Measurements from ENCODE around the gene MSH5.
"Not testable (repeated sequence)": the region's sequence is repeated elsewhere in the genome, so short reads cannot be mapped to it uniquely, and the experiment has no call there.

MSH5 gene

DNA sequence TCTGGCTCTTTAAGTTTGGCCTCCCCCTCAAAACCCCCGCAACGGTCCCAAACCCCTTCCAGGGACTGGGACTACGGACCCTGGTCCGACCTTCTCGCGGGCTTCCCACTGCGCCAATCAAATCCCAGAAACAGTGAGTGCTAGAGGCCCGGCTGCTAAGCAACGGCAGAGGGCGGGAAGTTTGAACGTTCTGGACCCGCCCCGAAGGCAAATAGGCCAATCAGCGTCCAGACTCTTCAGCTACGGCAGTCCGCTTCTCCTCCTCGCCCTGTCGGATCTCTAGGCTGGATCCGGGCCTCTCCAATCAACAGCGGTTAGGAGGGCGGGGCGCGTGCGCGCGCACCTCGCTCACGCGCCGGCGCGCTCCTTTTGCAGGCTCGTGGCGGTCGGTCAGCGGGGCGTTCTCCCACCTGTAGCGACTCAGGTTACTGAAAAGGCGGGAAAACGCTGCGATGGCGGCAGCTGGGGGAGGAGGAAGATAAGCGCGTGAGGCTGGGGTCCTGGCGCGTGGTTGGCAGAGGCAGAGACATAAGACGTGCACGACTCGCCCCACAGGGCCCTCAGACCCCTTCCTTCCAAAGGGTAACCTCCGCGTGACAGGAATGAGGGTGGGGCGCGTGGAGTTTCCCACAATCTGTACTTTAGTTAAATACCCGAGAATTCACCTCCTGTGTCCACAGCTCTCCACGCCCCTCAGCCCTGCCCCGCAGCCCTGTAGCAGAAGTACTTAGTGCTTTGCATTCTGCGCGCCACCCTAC, at the start of gene MSH5:
Gene MSH5, plus strand, starts transcription at position 367 of the 758 bp plus-strand sequence. CDS start 462 bp downstream, outside the sequence.
- peak; percentile 96 for DNase-seq (ENCODE audit: low spot score)

DNA sequence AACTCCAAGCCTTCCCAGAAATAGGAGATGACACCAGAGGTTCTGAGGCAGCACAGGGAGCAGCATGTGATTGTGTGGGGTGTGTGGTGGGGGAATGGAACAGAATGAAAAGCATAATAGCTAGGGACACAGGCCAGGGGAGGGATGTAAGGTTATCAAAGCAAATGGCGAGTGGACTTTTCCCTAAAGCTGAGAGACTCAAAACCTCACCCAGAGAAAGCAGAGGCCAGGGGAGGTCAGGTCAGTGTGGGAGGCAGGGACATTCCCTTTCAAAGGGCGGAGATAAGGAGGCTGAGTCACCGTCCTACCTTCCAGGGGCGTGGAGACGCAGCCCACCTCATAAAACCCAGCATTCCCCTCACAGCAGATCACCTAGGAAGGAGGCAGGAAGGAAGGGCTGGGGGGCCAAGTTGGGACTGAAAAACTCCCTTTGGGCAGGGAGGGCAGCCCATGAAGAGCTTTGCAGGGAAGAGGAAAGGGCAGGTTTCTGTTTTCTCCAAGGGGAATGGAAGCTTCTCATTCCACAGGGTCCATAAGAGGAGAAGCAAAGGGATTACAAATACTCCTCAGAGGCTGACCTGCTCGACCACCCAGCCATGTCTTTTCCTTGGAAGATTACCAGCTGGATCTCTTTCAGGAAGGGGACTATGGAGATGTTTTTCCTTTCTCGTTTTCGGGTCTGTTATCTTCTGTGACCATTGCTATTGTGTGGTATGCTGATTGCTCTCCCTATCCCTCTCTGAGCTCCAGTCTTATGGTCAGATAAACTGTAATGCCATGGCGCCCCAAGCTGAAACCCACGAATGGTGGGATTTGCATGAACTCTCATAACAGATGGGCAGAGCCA, 49.4 kb upstream of the MSH5 start:
- DNase-seq (ENCODE audit: low spot score): no peak

DNA sequence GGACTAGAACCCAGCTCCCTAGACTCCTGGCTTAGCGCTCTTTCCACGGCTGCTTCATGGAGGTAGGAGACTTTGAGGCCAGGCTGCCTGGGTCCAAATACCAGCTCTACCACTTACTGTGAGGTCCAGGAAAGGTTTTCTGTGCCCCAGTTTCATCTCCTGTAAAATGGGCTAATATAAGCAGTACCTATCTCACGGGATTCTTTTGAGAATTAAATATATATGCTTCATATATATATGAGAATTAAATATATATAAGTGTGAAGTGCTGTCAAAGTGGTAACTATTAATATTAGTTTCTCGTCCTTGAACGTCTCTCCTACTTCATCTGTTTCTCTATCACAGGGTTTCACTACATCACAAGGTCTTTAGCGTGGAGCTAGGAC, 48.7 kb upstream of the MSH5 start:
- DNase-seq (ENCODE audit: low spot score): no peak

DNA sequence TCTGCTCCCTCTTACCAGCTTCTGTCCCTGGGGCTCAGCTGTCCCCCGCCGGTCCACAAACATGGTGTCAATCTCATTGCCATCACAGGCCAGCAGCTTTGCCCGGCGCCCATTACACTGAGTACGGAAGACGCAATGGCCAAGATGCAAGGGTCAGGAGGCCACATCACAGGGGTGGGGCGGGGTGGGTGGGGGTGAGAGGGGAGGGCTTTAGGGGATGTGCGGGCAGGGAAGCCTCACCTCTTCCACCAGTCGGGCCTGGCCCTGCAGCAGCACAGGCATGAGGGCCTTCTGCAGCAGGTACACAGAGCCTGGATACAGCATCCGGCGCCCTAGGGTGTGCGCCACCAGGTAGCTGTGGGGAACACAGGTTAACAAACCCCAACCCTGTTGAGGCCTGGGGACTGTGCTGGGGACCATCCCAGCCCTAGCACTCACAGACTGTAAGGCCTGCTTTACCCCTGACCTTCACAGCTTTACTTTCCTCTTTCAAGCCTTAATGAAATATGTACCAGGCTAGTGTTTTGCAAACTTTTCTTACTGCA, 48.2 kb upstream of the MSH5 start:
- no peak for DNase-seq (ENCODE audit: low spot score)

DNA sequence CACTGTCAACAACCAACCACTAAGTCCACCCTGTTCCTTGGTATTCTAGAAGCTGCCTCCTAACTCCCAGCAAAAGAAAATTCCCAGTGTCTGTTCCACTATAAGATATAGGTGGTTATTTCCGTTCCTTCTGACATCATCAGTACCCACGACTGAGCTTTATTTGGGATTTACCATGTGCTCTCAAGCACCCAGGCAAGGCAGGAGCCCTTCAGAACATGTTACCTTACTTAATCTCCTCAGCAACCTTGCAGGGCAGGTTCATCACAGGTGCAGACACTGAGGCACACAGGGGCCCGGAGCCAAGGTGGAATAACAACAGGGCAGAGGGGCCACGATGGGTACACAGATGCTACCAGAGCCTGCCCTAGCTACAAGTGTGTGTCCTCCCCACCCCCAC, 47.5 kb upstream of the MSH5 start:
- no peak for DNase-seq (ENCODE audit: low spot score)

DNA sequence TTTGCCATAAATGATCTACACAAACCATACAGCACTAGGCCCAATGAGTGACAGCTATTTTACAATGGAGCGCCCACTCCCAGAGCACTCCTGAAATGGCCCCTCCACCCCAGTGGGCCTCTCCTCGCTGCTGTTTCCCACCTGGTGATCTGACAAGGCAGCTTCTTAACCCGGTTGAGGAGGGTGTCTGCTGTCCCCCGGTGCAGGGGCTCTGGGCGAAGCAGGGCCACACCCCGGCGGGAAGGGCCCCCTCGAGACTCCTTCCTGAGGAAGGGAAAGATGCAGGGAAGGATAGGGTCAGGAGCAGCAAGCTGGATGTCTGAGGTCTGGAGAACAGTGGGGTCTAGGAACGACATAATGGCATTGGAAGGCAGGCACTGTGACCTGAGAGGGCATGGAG, 46.9 kb upstream of the MSH5 start:
- no peak for DNase-seq (ENCODE audit: low spot score)

DNA sequence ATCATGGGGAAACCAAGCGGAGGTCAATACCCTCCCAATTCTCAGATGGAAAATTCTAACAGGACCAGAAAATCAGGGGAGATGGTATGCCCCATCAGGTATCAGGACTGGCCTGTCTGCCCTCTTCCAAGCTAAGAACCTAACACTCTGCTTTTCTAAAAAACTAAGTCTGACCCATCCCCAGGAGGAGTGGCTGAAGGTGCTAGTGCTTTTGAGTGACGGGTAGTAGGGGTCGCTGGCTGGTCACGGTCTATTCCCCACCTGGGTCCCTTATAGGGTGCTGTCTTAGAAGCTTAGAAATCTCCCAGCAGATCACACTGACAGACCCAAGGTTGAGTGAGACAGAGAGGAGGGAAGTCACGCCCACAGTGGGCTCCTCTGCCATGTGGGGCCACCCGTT, 46.3 kb upstream of the MSH5 start:
- no peak for DNase-seq (ENCODE audit: low spot score)

DNA sequence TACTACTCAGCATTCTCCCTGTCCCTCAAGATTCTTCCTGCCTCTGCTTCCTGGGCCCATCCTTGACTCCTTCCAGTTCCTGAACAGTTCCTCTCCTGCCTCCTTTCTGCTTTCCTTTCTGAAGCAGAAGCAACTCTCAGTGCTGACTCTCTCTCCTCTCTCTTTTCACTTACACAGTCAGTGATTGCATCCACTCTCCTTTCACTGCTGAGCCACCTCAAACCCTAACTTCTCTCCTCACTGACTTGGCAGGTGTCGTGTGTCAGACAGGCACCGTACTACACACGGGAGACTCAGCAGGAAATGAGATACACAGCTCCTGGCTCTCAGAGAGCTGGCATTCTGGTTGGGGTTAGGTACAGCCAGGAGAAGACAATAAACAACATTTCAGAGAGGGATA, 42.2 kb upstream of the MSH5 start:
- DNase-seq (ENCODE audit: low spot score): no peak

DNA sequence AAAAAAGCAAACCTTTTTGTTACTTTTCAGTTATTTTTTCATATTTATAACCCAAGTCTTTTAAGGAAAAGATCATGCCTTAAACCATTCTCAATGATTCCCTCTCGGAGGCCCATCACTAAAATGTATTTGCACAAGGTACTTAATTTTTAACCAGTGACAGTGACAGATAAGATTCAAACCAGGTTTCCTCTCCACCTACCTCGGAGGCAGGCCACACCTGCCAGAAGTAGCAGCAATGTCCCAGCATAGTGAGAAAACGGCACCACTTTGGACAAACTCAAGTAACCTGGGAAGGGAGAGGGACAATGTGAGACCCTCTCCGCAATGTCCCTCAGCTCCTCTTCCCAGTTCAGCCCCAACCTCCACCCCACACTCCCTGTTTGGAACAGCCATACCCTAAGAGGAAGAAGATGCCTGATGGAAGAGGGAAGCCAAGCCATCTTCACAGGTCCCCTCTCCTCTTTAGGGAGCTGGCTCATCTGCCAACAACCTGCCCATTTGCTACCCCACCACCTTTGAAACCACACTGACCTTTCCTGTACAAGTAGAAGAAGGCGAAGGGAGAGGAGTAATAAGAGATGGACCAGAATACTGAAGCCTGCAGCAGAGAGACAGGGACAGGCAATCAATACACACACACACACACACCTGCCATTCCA, 38.9 kb upstream of the MSH5 start:
- DNase-seq (ENCODE audit: low spot score): no peak

DNA sequence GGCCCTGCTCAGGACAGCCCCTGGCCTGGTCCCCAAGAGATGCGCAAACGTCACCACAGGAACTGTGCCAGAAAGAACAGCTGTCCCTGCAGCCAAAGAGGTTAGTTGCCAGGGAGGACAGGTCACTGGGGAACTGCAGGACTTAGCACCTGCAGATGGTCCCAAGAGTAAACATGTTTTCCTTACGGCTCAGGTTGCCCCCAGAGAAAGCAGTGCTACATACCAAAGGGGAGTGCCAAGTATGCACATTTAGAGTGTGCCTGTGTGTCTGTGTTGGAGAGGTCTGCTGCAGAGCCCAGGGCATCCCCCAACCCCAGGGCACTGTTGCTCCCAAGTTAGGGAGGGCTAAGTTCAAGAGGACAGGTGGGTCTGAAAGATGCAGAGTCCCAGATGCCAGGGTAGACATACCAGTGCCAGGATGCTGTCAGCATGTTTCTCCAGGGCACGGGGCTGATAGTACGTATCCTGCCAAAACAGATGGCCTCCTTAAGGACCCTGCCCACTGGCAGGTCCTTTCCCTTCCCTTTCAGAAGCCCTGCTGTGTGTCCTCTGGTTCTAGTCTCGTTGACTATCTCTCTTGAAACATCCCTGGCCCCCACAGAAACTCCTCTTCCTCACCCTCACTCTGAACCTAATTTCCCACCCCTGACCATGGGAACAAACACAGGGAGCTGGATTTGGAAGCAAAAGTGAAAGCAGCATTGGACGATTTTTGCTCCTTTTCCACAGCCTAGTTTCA, 38.0 kb upstream of the MSH5 start:
- DNase-seq (ENCODE audit: low spot score): no peak

DNA sequence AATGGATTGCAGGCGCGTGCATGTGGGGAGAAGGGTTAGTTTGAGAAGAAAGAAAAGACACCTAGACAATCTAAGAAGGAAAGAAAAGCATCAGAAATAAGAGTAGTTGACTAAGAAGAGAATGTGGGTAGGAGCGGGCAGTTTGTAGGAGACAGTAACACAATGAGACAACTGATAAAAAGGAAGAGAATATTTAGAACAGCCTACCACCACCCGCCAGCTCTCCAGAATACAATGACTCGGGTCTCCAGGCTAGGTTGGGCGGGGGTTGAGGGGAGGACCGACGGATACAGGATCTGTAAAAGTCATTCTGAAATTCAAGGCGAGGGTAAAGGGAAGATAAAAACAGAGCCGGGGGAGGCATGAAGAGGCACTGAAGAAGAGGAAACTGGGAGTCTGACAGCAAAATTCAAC, 37.4 kb upstream of the MSH5 start:
- DNase-seq (ENCODE audit: low spot score): no peak

DNA sequence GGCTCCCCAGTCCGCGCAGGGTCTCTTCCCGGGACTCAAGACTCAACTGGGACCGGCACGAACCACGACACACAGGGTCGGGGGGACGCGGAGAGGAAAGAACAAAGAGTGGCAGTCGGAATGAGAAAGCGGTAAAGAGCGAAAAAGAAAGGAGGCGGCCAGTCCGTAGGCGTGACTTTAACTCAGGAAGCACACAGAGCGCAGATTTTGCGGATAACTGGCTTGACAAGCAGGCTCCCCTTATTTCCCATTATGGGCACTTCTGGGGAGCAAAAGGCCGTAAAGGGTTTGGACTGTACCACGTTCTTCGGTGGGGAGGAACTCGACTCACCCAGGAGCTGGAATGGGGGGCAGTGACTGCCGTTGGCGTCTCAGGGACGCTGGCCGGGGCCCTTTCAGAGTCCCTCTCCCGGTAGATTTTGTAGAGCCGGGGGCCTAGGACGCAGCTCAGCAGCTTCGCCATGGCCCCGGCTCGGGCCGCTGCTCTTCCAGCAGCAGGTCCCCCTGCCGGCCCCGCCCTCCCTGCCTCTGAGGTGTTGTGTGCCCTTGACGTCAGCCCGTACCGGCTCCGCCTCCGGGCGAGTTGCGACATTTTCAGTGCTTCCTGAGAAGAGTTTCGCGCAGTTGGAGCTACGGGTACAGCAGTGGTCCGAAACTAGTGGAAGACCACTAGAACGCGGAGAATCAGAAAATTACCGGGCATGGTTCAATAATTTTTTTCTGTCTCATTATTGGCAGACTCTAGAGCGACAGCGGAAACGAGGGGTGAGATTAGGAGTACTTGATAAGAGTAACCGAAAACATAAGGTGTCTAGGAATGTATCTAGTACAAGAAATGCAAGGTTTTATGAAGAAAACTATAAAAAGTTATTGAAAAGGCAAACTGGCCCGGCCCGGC, 36.7 kb upstream of the MSH5 start, which contains the start of gene ABHD16A:
Gene ABHD16A, minus strand, starts transcription at position 506 of the 898 bp plus-strand sequence. Its CDS starts 43 bp downstream, at position 463.
- DNase-seq (ENCODE audit: low spot score): peak; percentile 97

DNA sequence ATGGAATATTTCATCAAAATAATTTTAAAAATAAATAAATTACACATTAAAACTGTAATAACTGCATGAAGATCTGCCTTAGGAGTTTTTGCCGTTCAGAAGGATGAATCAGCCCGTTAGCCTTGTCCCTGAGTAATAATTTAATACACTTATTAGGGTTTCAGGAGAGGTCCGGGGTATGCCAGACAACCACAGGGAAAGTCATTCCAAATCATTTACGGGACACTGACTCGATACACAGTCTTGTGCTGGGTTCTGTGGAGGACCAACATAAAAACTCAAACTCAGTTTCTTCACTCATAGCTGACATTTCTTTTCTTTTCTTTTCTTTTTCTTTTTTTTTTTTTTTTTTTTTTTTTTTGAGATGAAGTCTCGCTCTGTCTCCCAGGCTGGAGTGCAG, 33.9 kb upstream of the MSH5 start:
- no peak for DNase-seq (ENCODE audit: low spot score)

DNA sequence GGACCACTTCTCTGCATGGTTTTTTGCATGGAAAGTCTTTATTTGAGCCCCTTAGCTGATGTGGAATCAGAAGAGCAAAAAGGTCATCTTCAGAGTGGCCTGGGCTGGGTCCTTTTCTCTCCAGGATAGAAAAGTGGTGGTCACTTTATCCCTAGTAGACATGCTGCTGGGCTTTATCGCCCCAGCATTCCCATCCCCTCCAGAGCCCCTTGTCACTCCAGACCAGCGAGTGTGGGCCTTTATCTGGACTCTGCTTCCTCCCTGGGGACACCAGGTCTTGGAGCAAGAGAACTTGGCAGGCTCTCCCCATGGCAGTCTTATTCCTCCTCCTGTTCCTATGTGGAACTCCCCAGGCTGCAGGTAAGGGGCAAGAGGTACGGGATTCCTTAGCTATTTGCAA, 33.2 kb upstream of the MSH5 start, which contains the start of gene LY6G6F:
Gene LY6G6F, plus strand, starts transcription at position 268 of the 400 bp plus-strand sequence. Its CDS starts 41 bp downstream, at position 309.
- DNase-seq (ENCODE audit: low spot score): no peak

DNA sequence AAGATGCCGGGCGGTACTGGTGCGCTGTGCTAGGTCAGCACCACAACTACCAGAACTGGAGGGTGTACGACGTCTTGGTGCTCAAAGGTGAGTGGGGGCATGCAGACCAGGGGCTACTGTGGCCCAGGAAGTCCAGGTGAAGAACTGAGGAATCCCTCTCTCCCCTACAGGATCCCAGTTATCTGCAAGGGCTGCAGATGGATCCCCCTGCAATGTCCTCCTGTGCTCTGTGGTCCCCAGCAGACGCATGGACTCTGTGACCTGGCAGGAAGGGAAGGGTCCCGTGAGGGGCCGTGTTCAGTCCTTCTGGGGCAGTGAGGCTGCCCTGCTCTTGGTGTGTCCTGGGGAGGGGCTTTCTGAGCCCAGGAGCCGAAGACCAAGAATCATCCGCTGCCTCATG, 32.1 kb upstream of the MSH5 start:
- no peak for DNase-seq (ENCODE audit: low spot score)

DNA sequence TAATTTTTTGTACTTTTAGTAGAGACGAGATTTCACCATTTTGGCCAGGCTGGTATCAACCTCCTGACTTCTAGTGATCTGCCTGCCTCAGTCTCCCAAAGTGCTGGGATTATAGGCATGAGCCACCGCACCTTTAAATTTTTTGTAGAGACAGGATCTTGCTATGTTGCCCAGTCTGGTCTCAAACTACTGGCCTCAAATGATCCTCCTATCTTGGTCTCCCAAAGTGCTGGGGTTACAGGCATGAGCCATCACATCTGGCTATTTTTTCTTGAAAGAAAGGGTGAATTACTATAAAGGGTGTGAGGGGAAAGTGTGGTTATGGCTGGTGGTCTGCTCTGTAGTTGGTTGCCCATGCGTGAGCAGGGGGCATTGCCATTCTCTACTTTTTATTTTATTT, 31.6 kb upstream of the MSH5 start:
- no peak for DNase-seq (ENCODE audit: low spot score)

DNA sequence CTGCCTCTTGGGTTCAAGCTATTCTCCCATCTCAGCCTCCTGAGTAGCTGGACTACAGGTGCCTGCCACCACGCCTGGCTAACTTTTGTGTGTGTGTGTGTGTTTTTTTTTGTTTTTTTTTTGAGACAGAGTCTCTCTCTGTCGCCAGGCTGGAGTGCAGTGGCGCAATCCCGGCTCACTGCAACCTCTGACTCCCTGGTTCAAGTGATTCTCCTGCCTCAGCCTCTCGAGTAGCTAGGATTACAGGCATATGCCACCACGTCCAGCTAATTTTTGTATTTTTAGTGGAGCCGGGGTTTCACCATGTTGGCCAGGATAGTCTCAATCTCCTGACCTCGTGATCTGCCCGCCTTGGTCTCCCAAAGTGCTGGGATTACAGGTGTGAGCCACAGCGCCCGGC, 30.6 kb upstream of the MSH5 start:
- DNase-seq (ENCODE audit: low spot score): not testable (repeated sequence)

DNA sequence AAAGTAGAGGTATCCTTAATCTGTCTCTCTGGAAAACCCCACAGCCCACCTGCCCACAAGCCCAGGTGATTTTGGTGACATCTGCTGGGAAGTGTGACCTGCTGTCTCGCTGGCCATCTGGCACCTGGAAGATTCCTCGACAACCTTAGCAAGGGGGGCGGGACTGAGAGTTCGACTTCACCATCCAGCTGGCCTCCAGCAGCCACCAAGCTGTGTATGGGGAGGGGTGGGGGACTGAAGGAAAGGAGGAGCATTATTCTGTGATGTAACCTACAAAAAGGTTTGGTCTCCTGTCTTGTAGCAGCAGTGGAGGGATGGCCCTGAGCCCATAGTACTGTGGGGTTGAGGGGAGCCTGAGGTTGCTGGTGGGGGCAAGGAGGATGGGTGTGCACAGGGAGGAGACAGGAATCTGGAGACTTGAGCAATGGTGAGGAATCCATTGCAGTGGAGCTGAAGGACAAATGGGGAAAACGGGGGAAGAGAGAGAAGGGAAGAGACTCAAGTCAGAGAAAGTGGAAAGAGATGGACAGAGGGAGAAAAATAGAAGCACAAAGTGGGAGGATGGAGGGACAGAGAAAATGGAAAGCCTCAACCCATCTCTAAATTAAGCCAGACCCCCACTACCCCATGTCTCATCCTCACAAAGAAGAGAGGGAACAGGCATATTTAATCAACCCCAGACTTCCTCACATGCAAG, 29.1 kb upstream of the MSH5 start:
- no peak for DNase-seq (ENCODE audit: low spot score)

DNA sequence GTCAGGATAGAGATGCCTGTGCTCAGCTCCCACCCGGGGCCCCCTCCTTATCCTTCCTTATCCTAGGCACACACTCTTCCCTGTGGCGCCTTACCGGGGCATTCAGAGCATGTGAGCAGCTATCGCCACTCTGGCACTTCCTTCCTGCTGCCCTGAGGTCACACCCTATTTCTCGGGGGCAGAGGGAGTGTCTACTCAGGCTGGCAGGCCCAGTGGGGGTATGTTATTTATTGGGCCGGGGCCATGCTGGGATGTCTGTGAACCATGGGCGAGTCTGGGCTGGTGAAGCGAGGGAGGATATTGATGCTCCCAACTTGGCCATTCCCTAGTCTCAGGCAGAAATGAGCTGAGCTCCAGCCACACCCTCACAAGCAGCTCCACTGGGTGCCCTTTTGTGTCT, 28.6 kb upstream of the MSH5 start:
- DNase-seq (ENCODE audit: low spot score): no peak

DNA sequence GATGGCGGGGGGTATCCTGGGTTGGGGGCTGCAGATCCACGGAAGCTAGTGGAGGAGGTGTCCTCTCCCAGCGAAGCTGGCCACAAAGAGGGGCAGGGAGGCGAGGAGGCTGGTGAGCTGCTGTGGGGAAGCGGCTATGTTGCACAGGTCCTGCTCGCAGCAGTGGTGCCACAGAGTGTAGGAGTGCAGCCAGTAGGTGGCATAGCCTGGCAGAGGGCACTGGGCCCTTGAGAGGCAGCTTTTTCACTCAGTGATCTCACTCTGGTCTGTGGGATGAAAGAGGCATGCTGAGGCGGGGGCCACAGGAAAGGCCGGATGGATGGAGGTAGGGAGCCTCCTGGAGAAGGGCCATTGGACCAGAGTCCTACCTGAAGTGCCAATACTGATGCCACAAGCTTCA, 27.5 kb upstream of the MSH5 start:
- no peak for DNase-seq (ENCODE audit: low spot score)
